NCI-H1105 (cell line): ENCODE results near the gene MYDGF.

Experiments used
- DNase-seq: peaks from one replicate; lab custom pipeline; 2025; lab: John Stamatoyannopoulos, UW

MYDGF gene

GRCh38 chr19:4673726-4674125 lies 3.6 kb upstream of the MYDGF start:
- no peak for DNase-seq

- no peak for DNase-seq
These were observed 3.1 kb upstream of the MYDGF start for GRCh38 chr19:4673216-4673615.

- no peak for DNase-seq
These were observed 1.2 kb upstream of the MYDGF start for GRCh38 chr19:4671185-4671851.

GRCh38 chr19:4664642-4665041 lies 5.5 kb downstream of the MYDGF start:
- DNase-seq, result no peak

- no peak for DNase-seq
These were observed 7.3 kb downstream of the MYDGF start for GRCh38 chr19:4662812-4663211.

GRCh38 chr19:4662020-4662695 lies 8.0 kb downstream of the MYDGF start:
- no peak for DNase-seq

- DNase-seq, result no peak
These were observed 9.1 kb downstream of the MYDGF start for GRCh38 chr19:4660993-4661392.

- no peak for DNase-seq
These were observed 9.9 kb downstream of the MYDGF start for GRCh38 chr19:4660181-4660791.

GRCh38 chr19:4657835-4658234 lies 12.3 kb downstream of the MYDGF start:
- DNase-seq, result no peak

GRCh38 chr19:4657262-4657661 lies 12.9 kb downstream of the MYDGF start:
- DNase-seq, result no peak

- no peak for DNase-seq
These were observed 14.0 kb downstream of the MYDGF start for GRCh38 chr19:4656102-4656501.

GRCh38 chr19:4654437-4655361 lies 15.4 kb downstream of the MYDGF start:
- DNase-seq, result no peak

GRCh38 chr19:4653793-4654436 lies 16.2 kb downstream of the MYDGF start:
- no peak for DNase-seq

GRCh38 chr19:4652075-4652474 lies 18.1 kb downstream of the MYDGF start:
- DNase-seq, result no peak

- DNase-seq, result no peak
These were observed 20.0 kb downstream of the MYDGF start for GRCh38 chr19:4650159-4650558.

- DNase-seq, result no peak
These were observed 20.6 kb downstream of the MYDGF start for GRCh38 chr19:4649392-4650047.

GRCh38 chr19:4647676-4648644 lies 22.2 kb downstream of the MYDGF start:
- DNase-seq, result no peak

GRCh38 chr19:4645718-4646117 lies 24.4 kb downstream of the MYDGF start:
- no peak for DNase-seq

- DNase-seq, result no peak
These were observed 27.5 kb downstream of the MYDGF start for GRCh38 chr19:4642625-4643024.

GRCh38 chr19:4641132-4641531 lies 29.0 kb downstream of the MYDGF start:
- DNase-seq, result no peak
